Measurements from ENCODE around the gene PIGM. TPM values are rescaled to one million over a fixed set of nuclear protein-coding genes. Genes with fewer than 3 reads are reported as not detected.

PIGM gene
- total RNA-seq, 1 experiment from 2014 or later = 4.4 TPM

DNA sequence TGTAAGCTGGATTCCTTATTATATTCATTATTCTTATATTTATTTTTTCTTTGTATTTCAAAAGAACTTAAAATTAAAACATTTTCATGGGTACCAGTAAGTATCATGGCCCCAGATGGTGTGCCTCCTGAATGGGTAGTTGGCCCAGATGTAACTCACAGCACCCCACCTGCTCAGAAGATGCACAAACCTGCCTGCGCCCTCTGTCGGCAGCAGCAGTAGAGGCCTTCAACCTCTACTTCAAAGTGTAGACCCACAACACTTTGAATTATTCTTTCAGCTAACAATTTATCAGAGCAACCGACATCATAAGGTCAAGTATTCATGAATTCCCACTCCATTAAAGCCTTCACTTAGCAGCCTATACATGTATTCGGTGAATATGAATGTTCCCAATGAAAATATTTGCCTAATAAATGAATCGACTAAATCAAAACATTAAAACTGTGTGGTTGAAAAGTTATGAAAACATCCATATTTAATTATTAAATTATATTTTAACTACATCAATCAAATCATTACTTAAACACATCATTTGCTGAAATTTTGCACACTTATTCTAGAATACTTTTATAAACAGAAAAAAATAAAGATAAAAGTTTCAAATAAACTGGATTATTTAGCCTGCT is 25.4 kb downstream of the PIGM start:
- Mint-ChIP-seq H3K27me3 (ENCODE audit: low read depth) (peaks cover 8% of the 10 kb centered on the region; the same call in 1 of the 2 replicates), H3K4me3 (no peak overlapping the region), H3K36me3 (no peaks in the 10 kb centered on the region), H3K27ac (no peak overlapping the region), H3K4me1 (no peaks in the 10 kb centered on the region), H3K9me3 (no peaks in the 10 kb centered on the region)
- TF ChIP-seq IRF2 (CRISPR knock-in tag; IDR thresholded peaks at IDR 0.05; ENCODE audit: borderline replicate concordance, low read depth) = no peak
- TF ChIP-seq, protein P1, sequence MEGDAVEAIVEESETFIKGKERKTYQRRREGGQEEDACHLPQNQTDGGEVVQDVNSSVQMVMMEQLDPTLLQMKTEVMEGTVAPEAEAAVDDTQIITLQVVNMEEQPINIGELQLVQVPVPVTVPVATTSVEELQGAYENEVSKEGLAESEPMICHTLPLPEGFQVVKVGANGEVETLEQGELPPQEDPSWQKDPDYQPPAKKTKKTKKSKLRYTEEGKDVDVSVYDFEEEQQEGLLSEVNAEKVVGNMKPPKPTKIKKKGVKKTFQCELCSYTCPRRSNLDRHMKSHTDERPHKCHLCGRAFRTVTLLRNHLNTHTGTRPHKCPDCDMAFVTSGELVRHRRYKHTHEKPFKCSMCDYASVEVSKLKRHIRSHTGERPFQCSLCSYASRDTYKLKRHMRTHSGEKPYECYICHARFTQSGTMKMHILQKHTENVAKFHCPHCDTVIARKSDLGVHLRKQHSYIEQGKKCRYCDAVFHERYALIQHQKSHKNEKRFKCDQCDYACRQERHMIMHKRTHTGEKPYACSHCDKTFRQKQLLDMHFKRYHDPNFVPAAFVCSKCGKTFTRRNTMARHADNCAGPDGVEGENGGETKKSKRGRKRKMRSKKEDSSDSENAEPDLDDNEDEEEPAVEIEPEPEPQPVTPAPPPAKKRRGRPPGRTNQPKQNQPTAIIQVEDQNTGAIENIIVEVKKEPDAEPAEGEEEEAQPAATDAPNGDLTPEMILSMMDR (IDR thresholded peaks at IDR 0.05) = peak; percentile 93
- ATAC-seq = peak; percentile 95
- ChIA-PET POLR2A (interaction anchor here (0.6 kb wide), 1 partner anchor 79 kb away, joined by 3 read pairs; no protein-coding TSS in a partner anchor), CTCF (interaction anchor here (0.6 to 5.0 kb wide), 53 partner anchors 8 to 808 kb away, joined by 3 to 202 read pairs (median 12); partner anchors contain the start of genes CFAP45, DUSP23, IGSF8 and IGSF9)
- peak; percentile 86 for DNase-seq (ENCODE audit: low spot score)

DNA sequence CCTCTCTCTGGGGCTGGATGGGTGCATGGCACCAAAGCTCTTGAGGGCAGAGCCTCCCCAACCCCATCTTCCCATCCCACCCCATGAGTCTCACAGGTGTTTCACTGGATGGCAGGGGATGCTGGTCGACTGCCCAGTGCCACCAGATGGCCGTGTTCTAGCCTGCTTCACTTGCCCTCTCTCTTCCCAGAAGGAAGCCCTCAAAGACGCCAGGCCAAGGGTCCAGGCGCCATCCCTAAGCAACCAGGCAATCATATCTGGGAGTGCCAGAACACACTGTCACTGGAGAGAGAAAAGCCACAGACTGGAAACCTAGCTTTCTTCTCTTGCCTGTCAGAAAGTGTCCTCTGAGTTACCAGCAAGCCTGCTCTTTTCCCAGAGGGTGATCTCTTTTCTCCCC is 26.7 kb downstream of the PIGM start:
- Mint-ChIP-seq H3K27ac (no peak overlapping the region), H3K36me3 (no peaks in the 10 kb centered on the region), H3K27me3 (ENCODE audit: low read depth) (peaks cover 6% of the 10 kb centered on the region), H3K4me3 (no peak overlapping the region), H3K4me1 (no peaks in the 10 kb centered on the region), H3K9me3 (no peaks in the 10 kb centered on the region)
- ChIA-PET CTCF (interaction anchor here (1.5 to 5.0 kb wide), 7 partner anchors 18 to 200 kb away, joined by 4 to 202 read pairs (median 35); partner anchors contain the start of gene IGSF9), POLR2A (no interaction called here)
- TF ChIP-seq MYBL2 (CRISPR knock-in tag; IDR thresholded peaks at IDR 0.05) (no peak), IRF2 (CRISPR knock-in tag; IDR thresholded peaks at IDR 0.05; ENCODE audit: borderline replicate concordance, low read depth) (no peak), ETV6 (CRISPR knock-in tag; IDR thresholded peaks at IDR 0.05) (no peak)
- DNase-seq (ENCODE audit: low spot score) (no peak), ATAC-seq (no peak)

DNA sequence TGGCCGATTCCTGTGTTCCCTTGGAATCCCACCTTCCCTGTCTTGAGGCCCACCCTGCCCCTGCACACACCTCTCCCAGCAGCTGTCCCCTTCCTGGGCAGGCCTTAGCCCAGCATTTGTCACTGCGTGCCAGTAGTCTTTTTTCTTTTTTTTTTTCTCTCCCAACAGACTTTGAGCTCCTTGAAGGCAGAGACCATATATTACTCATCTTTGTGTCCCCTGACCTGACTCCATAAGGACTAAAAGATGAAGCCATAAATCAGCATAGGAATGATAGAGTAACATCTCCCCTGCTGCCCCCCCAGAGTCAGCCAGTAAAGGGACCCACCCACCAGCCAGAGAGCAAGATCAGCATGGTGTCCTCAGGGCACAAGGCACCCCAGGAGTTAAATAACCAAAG is 27.4 kb downstream of the PIGM start:
- TF ChIP-seq, protein P2, sequence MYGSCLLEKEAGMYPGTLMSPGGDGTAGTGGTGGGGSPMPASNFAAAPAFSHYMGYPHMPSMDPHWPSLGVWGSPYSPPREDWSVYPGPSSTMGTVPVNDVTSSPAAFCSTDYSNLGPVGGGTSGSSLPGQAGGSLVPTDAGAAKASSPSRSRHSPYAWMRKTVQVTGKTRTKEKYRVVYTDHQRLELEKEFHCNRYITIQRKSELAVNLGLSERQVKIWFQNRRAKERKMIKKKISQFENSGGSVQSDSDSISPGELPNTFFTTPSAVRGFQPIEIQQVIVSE (CRISPR knock-in tag; IDR thresholded peaks at IDR 0.05; ENCODE audit: borderline replicate concordance) = no peak
- Mint-ChIP-seq H3K36me3 (no peaks in the 10 kb centered on the region), H3K27ac (no peak overlapping the region), H3K4me3 (no peak overlapping the region), H3K9me3 (no peaks in the 10 kb centered on the region), H3K27me3 (ENCODE audit: low read depth) (peaks cover under 1% of the 10 kb centered on the region), H3K4me1 (no peaks in the 10 kb centered on the region)
- DNase-seq (ENCODE audit: low spot score) (no peak), ATAC-seq (no peak)
- POLR2A ChIA-PET = no interaction called here
- CTCF ChIA-PET = interaction anchor here (1.4 to 1.8 kb wide), 4 partner anchors 66 to 111 kb away, joined by 4 to 6 read pairs (median 5); no protein-coding TSS in a partner anchor

DNA sequence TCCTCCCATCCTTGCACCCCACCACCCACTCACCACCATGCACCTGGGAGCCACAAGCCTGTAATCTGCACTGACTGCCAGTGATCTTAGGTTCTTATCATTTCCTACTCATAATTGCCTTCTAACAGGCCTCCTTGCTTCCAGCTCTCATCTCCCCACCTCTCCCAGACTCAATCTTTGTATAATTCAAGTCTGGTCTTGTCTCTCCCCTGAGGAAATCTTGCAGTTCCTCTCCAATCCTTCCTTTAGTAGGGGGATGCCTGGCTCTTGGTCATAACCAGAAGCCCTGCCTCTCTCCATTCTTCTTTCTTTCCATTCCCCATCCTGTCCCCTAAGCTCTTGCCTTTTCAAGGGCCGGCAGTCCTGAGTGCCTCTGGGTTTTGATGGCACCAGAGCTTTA is 27.8 kb downstream of the PIGM start:
- Mint-ChIP-seq H3K4me1 (no peaks in the 10 kb centered on the region), H3K27me3 (ENCODE audit: low read depth) (no peaks in the 10 kb centered on the region; the same call in none of the 2 replicates), H3K27ac (no peak overlapping the region), H3K36me3 (no peaks in the 10 kb centered on the region), H3K4me3 (no peak overlapping the region), H3K9me3 (no peaks in the 10 kb centered on the region)
- ATAC-seq = no peak
- ChIA-PET POLR2A (no interaction called here), CTCF (interaction anchor here (1.0 to 1.8 kb wide), 6 partner anchors 66 to 205 kb away, joined by 3 to 6 read pairs (median 4); no protein-coding TSS in a partner anchor)
- DNase-seq (ENCODE audit: low spot score) = no peak
- TF ChIP-seq, protein P3, sequence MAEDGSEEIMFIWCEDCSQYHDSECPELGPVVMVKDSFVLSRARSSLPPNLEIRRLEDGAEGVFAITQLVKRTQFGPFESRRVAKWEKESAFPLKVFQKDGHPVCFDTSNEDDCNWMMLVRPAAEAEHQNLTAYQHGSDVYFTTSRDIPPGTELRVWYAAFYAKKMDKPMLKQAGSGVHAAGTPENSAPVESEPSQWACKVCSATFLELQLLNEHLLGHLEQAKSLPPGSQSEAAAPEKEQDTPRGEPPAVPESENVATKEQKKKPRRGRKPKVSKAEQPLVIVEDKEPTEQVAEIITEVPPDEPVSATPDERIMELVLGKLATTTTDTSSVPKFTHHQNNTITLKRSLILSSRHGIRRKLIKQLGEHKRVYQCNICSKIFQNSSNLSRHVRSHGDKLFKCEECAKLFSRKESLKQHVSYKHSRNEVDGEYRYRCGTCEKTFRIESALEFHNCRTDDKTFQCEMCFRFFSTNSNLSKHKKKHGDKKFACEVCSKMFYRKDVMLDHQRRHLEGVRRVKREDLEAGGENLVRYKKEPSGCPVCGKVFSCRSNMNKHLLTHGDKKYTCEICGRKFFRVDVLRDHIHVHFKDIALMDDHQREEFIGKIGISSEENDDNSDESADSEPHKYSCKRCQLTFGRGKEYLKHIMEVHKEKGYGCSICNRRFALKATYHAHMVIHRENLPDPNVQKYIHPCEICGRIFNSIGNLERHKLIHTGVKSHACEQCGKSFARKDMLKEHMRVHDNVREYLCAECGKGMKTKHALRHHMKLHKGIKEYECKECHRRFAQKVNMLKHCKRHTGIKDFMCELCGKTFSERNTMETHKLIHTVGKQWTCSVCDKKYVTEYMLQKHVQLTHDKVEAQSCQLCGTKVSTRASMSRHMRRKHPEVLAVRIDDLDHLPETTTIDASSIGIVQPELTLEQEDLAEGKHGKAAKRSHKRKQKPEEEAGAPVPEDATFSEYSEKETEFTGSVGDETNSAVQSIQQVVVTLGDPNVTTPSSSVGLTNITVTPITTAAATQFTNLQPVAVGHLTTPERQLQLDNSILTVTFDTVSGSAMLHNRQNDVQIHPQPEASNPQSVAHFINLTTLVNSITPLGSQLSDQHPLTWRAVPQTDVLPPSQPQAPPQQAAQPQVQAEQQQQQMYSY (CRISPR knock-in tag; IDR thresholded peaks at IDR 0.05) = no peak
- TF ChIP-seq, protein P2 (CRISPR knock-in tag; IDR thresholded peaks at IDR 0.05; ENCODE audit: borderline replicate concordance) = no peak
- TF ChIP-seq FOXJ3 (CRISPR knock-in tag; IDR thresholded peaks at IDR 0.05; ENCODE audit: borderline replicate concordance) (no peak), NFYB (CRISPR knock-in tag; conservative IDR thresholded peaks at IDR 0.05; ENCODE audit: low read depth) (no peak), SMAD3 (CRISPR knock-in tag; IDR thresholded peaks at IDR 0.05; ENCODE audit: borderline replicate concordance) (no peak), ATF1 (CRISPR knock-in tag; IDR thresholded peaks at IDR 0.05) (no peak), NR2C2 (CRISPR knock-in tag; IDR thresholded peaks at IDR 0.05) (no peak), GTF2I (CRISPR knock-in tag; conservative IDR thresholded peaks at IDR 0.05) (no peak)
- TF ChIP-seq, protein P4, sequence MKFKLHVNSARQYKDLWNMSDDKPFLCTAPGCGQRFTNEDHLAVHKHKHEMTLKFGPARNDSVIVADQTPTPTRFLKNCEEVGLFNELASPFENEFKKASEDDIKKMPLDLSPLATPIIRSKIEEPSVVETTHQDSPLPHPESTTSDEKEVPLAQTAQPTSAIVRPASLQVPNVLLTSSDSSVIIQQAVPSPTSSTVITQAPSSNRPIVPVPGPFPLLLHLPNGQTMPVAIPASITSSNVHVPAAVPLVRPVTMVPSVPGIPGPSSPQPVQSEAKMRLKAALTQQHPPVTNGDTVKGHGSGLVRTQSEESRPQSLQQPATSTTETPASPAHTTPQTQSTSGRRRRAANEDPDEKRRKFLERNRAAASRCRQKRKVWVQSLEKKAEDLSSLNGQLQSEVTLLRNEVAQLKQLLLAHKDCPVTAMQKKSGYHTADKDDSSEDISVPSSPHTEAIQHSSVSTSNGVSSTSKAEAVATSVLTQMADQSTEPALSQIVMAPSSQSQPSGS (CRISPR knock-in tag; IDR thresholded peaks at IDR 0.05; ENCODE audit: borderline replicate concordance, low read depth) = no peak
- TF ChIP-seq, protein P5, sequence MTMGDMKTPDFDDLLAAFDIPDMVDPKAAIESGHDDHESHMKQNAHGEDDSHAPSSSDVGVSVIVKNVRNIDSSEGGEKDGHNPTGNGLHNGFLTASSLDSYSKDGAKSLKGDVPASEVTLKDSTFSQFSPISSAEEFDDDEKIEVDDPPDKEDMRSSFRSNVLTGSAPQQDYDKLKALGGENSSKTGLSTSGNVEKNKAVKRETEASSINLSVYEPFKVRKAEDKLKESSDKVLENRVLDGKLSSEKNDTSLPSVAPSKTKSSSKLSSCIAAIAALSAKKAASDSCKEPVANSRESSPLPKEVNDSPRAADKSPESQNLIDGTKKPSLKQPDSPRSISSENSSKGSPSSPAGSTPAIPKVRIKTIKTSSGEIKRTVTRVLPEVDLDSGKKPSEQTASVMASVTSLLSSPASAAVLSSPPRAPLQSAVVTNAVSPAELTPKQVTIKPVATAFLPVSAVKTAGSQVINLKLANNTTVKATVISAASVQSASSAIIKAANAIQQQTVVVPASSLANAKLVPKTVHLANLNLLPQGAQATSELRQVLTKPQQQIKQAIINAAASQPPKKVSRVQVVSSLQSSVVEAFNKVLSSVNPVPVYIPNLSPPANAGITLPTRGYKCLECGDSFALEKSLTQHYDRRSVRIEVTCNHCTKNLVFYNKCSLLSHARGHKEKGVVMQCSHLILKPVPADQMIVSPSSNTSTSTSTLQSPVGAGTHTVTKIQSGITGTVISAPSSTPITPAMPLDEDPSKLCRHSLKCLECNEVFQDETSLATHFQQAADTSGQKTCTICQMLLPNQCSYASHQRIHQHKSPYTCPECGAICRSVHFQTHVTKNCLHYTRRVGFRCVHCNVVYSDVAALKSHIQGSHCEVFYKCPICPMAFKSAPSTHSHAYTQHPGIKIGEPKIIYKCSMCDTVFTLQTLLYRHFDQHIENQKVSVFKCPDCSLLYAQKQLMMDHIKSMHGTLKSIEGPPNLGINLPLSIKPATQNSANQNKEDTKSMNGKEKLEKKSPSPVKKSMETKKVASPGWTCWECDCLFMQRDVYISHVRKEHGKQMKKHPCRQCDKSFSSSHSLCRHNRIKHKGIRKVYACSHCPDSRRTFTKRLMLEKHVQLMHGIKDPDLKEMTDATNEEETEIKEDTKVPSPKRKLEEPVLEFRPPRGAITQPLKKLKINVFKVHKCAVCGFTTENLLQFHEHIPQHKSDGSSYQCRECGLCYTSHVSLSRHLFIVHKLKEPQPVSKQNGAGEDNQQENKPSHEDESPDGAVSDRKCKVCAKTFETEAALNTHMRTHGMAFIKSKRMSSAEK (CRISPR knock-in tag; IDR thresholded peaks at IDR 0.05; ENCODE audit: borderline replicate concordance) = no peak
